Esophagus muscularis mucosa (tissue), 4 donors: ENCODE results near the gene TEX14.

ENCODE experiments used
- EP300 ChIP-seq: sonication (generic); formaldehyde crosslinking; IDR thresholded peaks from one replicate; pipeline ENCODE4 v1.6.1; 2017; ENCODE audit warnings: antibody characterized with exemption
- POLR2AphosphoS5 ChIP-seq, 2 donors: sonication (generic); formaldehyde crosslinking; IDR thresholded peaks; one replicate each; pipeline ENCODE4 v1.6.1; 2017; ENCODE audit warnings: antibody characterized with exemption in 2 of 2
- TF ChIP-seq, protein P1 (sequence below), 3 experiments: fragments of 200-600 bp in 2 of 3; fragments of 450-650 bp in 1 of 3; sonication (generic) in 2 of 3; IDR thresholded peaks; one replicate each; pipeline ENCODE4 v1.5.1; 2017 to 2019; ENCODE audit warnings: antibody characterized with exemption in 3 of 3, mild to moderate bottlenecking in 2 of 3, moderate library complexity in 1 of 3

DNA sequence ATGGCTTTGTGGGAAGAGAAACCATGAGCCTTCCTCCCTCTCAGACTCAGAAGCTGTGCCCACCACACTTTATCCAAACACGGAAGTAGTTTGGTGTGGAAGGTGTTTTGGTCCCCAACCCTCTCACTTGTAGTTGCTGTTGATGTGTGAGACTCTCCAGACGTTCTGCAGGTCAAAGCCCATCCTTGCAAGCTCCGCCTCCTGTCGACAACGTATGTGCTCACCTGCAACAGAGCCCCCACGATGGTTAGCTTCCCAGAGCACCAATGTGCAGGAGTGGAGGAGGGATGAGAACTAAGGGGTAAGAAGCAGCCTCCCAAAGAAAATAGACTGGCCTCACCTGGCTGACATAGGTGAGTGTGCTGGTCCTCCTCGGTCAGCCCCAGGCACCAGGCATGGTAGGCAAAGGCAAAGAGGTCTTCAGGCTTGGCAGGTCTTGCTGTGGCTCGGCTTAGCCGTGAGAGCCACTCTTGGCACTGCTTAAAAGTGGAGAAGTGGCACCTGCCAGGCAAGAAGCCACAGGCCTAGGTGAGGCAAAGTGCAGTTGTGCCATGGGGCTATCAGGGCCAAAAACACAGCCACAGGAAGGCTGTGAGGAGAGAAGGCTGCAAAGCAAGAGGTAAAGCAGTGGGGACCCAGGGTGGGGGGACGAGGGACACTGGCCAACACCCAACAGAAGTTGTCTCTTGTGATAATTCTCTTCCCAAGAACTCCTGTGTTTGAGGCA lies 183.3 kb downstream of the TEX14 start:
- TF ChIP-seq, protein P1, sequence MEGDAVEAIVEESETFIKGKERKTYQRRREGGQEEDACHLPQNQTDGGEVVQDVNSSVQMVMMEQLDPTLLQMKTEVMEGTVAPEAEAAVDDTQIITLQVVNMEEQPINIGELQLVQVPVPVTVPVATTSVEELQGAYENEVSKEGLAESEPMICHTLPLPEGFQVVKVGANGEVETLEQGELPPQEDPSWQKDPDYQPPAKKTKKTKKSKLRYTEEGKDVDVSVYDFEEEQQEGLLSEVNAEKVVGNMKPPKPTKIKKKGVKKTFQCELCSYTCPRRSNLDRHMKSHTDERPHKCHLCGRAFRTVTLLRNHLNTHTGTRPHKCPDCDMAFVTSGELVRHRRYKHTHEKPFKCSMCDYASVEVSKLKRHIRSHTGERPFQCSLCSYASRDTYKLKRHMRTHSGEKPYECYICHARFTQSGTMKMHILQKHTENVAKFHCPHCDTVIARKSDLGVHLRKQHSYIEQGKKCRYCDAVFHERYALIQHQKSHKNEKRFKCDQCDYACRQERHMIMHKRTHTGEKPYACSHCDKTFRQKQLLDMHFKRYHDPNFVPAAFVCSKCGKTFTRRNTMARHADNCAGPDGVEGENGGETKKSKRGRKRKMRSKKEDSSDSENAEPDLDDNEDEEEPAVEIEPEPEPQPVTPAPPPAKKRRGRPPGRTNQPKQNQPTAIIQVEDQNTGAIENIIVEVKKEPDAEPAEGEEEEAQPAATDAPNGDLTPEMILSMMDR (IDR thresholded peaks at IDR 0.05) = no peak
- TF ChIP-seq EP300 = no peak
- no peak for TF ChIP-seq POLR2AphosphoS5 (IDR thresholded peaks at IDR 0.05)
